ENCODE measurements around the gene MTOR. TPM values are rescaled to one million over a fixed set of nuclear protein-coding genes. Genes with fewer than 3 reads are reported as not detected.

The MTOR gene
- total and polyA plus RNA-seq, 2 donors (not counting 1 experiment from before 2014, with no cell fraction given), result 30.7 to 50.7 TPM

DNA sequence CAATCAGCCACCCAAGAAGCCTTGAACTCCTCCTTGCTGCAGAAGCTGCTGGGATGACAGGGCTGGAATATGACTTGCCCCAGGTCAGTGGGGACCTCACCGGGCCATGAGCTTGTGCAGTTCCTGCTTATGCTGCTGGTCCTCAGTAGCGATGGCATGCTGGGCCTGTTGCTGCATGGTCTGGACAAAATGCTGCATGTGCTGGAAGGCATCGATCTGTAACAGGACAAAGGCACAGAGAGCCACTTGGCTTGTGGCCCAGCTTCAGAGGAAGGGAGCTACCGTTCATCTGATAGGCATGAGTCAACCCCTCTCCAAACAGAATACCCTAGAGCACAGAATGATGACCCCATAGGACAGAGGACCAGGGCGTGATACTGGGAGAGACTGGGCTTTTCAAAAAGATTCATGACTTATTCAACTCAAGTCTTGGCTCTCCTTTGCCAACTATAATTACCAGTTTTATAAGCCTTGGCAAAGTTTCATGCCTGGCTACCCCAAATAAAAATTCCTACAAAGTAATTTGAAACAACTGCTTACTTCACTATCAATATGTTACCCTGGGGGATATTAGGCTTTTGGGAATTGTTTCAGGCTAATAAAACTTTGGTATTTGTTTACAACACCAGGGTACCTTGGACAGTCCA is 128.0 kb downstream of the MTOR start:
- no peaks in the 10 kb centered on the region for H4K20me1 ChIP-seq (ENCODE audit: control insufficient read depth, insufficient read depth, low read length, poor library complexity, severe bottlenecking)
- CTCF ChIA-PET, result no interaction called here
- no peaks in the 10 kb centered on the region for H3K9me3 ChIP-seq (ENCODE audit: control extremely low read depth in 1 of 3, control insufficient read depth in 2 of 3, insufficient read depth in 1 of 3, low read length in 2 of 3)
- peaks cover 17 to 85% of the 10 kb centered on the region in 2 experiments for H3K36me3 ChIP-seq (replicated peaks in 1 of 2; ENCODE audit: control extremely low read depth in 1 of 2, control insufficient read depth in 1 of 2, extremely low read depth in 1 of 2, insufficient read depth in 2 of 2, low read length in 1 of 2)
- H3K9ac ChIP-seq (ENCODE audit: low read length), result no peak overlapping the region
- H3K4me1 Mint-ChIP-seq, result no peaks in the 10 kb centered on the region
- DNase-seq (no peak), ATAC-seq (ENCODE audit: low read depth) (no peak)
- no peaks in the 10 kb centered on the region for H3K4me1 ChIP-seq (ENCODE audit: control insufficient read depth in 2 of 2, insufficient read depth in 2 of 2, low read length in 2 of 2)
- intact Hi-C loops (cut with micrococcal nuclease), result no loop called here
- 100% methylated on average over 3 of the region's 5 CpGs for WGBS (ENCODE audit: insufficient coverage)
- no peaks in the 10 kb centered on the region for H3K27me3 Mint-ChIP-seq
- no peak overlapping the region for H3K4me3 ChIP-seq (ENCODE audit: control extremely low read depth in 1 of 5, extremely low read depth in 1 of 5, insufficient read depth in 1 of 5, low read depth in 2 of 5, low read length in 4 of 5)
- no peak overlapping the region for H3K4me3 Mint-ChIP-seq
- no peaks in the 10 kb centered on the region for H3K9me3 Mint-ChIP-seq (ENCODE audit: insufficient read depth)
- POLR2A ChIA-PET, result no interaction called here
- H3K4me2 ChIP-seq (replicated peaks; ENCODE audit: low read depth, low read length, poor library complexity, severe bottlenecking), result no peak overlapping the region
- H3K79me2 ChIP-seq (ENCODE audit: control insufficient read depth, insufficient read depth, low read length), result no peaks in the 10 kb centered on the region
- H2AFZ ChIP-seq (ENCODE audit: insufficient read depth, low read depth, low read length, poor library complexity, severe bottlenecking), result no peak overlapping the region
- H3K27ac ChIP-seq (ENCODE audit: low read length in 2 of 2), result no peak overlapping the region
- TF ChIP-seq EZH2 (IDR thresholded peaks at IDR 0.05; ENCODE audit: borderline replicate concordance, insufficient read depth, low read depth, low read length, poor library complexity, severe bottlenecking), result no peak
- TF ChIP-seq CTCF (IDR thresholded peaks at IDR 0.05), result no peak
- no peaks in the 10 kb centered on the region for H3K27me3 ChIP-seq (replicated peaks in 1 of 4; ENCODE audit: control extremely low read depth in 1 of 4, control insufficient read depth in 3 of 4, insufficient read depth in 4 of 4, low read length in 3 of 4)
- H3K27ac Mint-ChIP-seq, result no peak overlapping the region

- intact Hi-C loops (cut with micrococcal nuclease), result no loop called here
- H3K36me3 ChIP-seq (replicated peaks in 1 of 2; ENCODE audit: control extremely low read depth in 1 of 2, control insufficient read depth in 1 of 2, extremely low read depth in 1 of 2, insufficient read depth in 2 of 2, low read length in 1 of 2), result peaks cover 26 to 85% of the 10 kb centered on the region in 2 experiments
- H3K4me3 ChIP-seq (ENCODE audit: control extremely low read depth in 1 of 5, extremely low read depth in 1 of 5, insufficient read depth in 1 of 5, low read depth in 2 of 5, low read length in 4 of 5), result no peak overlapping the region
- WGBS (ENCODE audit: insufficient coverage), result 96% methylated on average over 8 of the region's 8 CpGs
- TF ChIP-seq EZH2 (IDR thresholded peaks at IDR 0.05; ENCODE audit: borderline replicate concordance, insufficient read depth, low read depth, low read length, poor library complexity, severe bottlenecking), result no peak
- no peak for TF ChIP-seq CTCF (IDR thresholded peaks at IDR 0.05)
- no peak overlapping the region for H3K27ac ChIP-seq (ENCODE audit: low read length in 2 of 2)
- CTCF ChIA-PET, result no interaction called here
- no peak for DNase-seq
- POLR2A ChIA-PET, result no interaction called here
- H3K4me1 ChIP-seq (ENCODE audit: control insufficient read depth in 2 of 2, insufficient read depth in 2 of 2, low read length in 2 of 2), result no peaks in the 10 kb centered on the region
- Mint-ChIP-seq H3K4me1 (no peaks in the 10 kb centered on the region), H3K27me3 (no peaks in the 10 kb centered on the region), H3K4me3 (no peak overlapping the region), H3K27ac (no peak overlapping the region), H3K9me3 (ENCODE audit: insufficient read depth) (no peaks in the 10 kb centered on the region)
- H2AFZ ChIP-seq (ENCODE audit: insufficient read depth, low read depth, low read length, poor library complexity, severe bottlenecking), result no peak overlapping the region
- H3K79me2 ChIP-seq (ENCODE audit: control insufficient read depth, insufficient read depth, low read length), result no peaks in the 10 kb centered on the region
- no peaks in the 10 kb centered on the region for H4K20me1 ChIP-seq (ENCODE audit: control insufficient read depth, insufficient read depth, low read length, poor library complexity, severe bottlenecking)
- no peak overlapping the region for H3K9ac ChIP-seq (ENCODE audit: low read length)
- H3K4me2 ChIP-seq (replicated peaks; ENCODE audit: low read depth, low read length, poor library complexity, severe bottlenecking), result no peak overlapping the region
- no peaks in the 10 kb centered on the region for H3K9me3 ChIP-seq (ENCODE audit: control extremely low read depth in 1 of 3, control insufficient read depth in 2 of 3, insufficient read depth in 1 of 3, low read length in 2 of 3)
- H3K27me3 ChIP-seq (replicated peaks in 1 of 4; ENCODE audit: control extremely low read depth in 1 of 4, control insufficient read depth in 3 of 4, insufficient read depth in 4 of 4, low read length in 3 of 4), result no peaks in the 10 kb centered on the region
- ATAC-seq (ENCODE audit: low read depth), result no peak
Measured at GRCh38 chr1:11132563-11133293, 129.6 kb downstream of the MTOR start.
